HL-60 (cell line): ENCODE results near the gene PIP4K2A.

Source experiments
- CTCF ChIP-seq: IDR thresholded peaks from one replicate; pipeline ENCODE4 v1.5.1; 2011; ENCODE audit warnings: low read length, control low read depth, inconsistent platforms; ENCODE audit not compliant: insufficient read depth
- POLR2AphosphoS5 ChIP-seq: IDR thresholded peaks from 2 replicates; pipeline ENCODE4 v1.6.1; 2012; ENCODE audit warnings: low read depth

GRCh38 chr10:22710139-22710745 lies 4.1 kb downstream of the PIP4K2A start:
- TF ChIP-seq CTCF (no peak), POLR2AphosphoS5 (no peak)
